ENCODE measurements around the gene POLG. TPM values are rescaled to one million over a fixed set of nuclear protein-coding genes. Genes with fewer than 3 reads are reported as not detected.

Gene POLG
- total and polyA plus RNA-seq, 2 of the 13 experiments (the other 11 are each of a cell fraction or from before 2014, with no cell fraction given): 26.6 to 35.5 TPM

DNA sequence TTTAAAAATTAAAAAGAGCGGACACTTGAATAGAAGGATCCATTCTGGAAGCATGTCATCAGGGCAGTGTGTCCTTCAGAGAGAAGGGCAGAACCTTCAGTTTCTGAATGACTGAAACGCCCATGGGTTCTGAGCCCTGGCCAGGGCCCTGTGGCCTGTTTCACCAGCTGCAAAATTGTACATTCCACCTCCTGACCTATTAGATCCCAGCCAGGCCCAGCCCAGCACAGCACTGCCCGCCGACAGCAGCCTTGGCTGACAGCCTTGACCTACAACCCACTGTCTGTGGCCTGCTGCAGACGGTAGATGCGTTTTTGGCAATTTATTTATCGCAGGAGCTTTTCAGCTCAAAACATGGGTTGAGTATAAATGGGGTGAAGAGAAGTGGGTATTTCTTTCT lies 5.9 kb upstream of the POLG start:
- intact Hi-C loops (cut with micrococcal nuclease; ENCODE audit: unreplicated experiment) (no loop called here), in situ Hi-C loops (cut with HindIII; ENCODE audit: extremely low pct_ligation_motif_present, low pct_unique_long_range_greater_than_20kb) (no loop called here)
- Histone ChIP-seq H3K4me2 (ENCODE audit: low read depth, low read length) (no peak overlapping the region), H3K79me2 (ENCODE audit: insufficient read depth, low read length) (no peaks in the 10 kb centered on the region), H3K9me3 (ENCODE audit: low read length) (no peaks in the 10 kb centered on the region), H2AFZ (ENCODE audit: low read length) (no peak overlapping the region), H3K4me1 (ENCODE audit: insufficient read depth, low read length) (peaks cover 19% of the 10 kb centered on the region), H3K27me3 (ENCODE audit: control insufficient read depth in 1 of 2, insufficient read depth in 2 of 2, low read length in 2 of 2) (peaks cover 0 to 16% of the 10 kb centered on the region in 2 experiments; a peak in 1 of 5 replicates), H3K9ac (ENCODE audit: insufficient read depth, low read depth, low read length) (no peak overlapping the region), H3K4me3 (replicated peaks in 1 of 3; ENCODE audit: insufficient read depth in 1 of 3, low read depth in 2 of 3, low read length in 3 of 3) (no peak overlapping the region), H3K36me3 (replicated peaks in 1 of 2; ENCODE audit: control insufficient read depth in 1 of 2, insufficient read depth in 2 of 2, low read length in 2 of 2) (no peaks in the 10 kb centered on the region), H4K20me1 (ENCODE audit: insufficient read depth, low read length) (no peaks in the 10 kb centered on the region), H3K27ac (ENCODE audit: extremely low read length, insufficient read depth, low read length) (no peak overlapping the region)
- ATAC-seq: peak; percentile 66
- TF ChIP-seq SALL1 (CRISPR knock-in tag; IDR thresholded peaks at IDR 0.05) (no peak), ZC3H4 (CRISPR knock-in tag; IDR thresholded peaks at IDR 0.05; ENCODE audit: borderline replicate concordance) (no peak), DR1 (CRISPR knock-in tag; IDR thresholded peaks at IDR 0.05) (no peak), FIP1L1 (IDR thresholded peaks at IDR 0.05; ENCODE audit: borderline replicate concordance, insufficient read depth, low read depth, low read length) (no peak), KDM5A (IDR thresholded peaks at IDR 0.05; ENCODE audit: borderline replicate concordance, low read length) (no peak), U2AF1 (optimal IDR thresholded peaks at IDR 0.05; ENCODE audit: low read depth, low read length) (no peak), PRPF4 (IDR thresholded peaks at IDR 0.05; ENCODE audit: low read depth, low read length, poor library complexity, severe bottlenecking) (no peak), NFYB (CRISPR knock-in tag; IDR thresholded peaks at IDR 0.05) (no peak), TRIM24 (CRISPR knock-in tag; IDR thresholded peaks at IDR 0.05) (no peak), MAFF (IDR thresholded peaks at IDR 0.05; ENCODE audit: low read depth, low read length) (no peak), BRD4 (CRISPR knock-in tag; IDR thresholded peaks at IDR 0.05) (no peak)
- no peak for DNase-seq (ENCODE audit: low spot score)
- 30% methylated on average over 5 of the region's 7 CpGs for WGBS (ENCODE audit: low lambda C conversion rate)
- ChIA-PET POLR2A (no interaction called here), CTCF (ENCODE audit: low intra/inter-chr PET ratio, low total read pairs) (no interaction called here)
- FAIRE-seq: no peak
- no TSS peak for BruUV-seq (replicated peaks)

Data from HepG2 (cell line).